Epithelial cell of prostate (primary cell): ENCODE measurements around the gene SMG7.

Experiments
- DNase-seq: peaks from one replicate; pipeline ENCODE4 v3.0.0-alpha.2; 2011; ENCODE audit warnings: low read depth, low spot score
- H3K27ac ChIP-seq: fragments of 450-650 bp; 2 replicates; pipeline ENCODE4 v1.5.1; 2017; ENCODE audit warnings: mild to moderate bottlenecking

The SMG7 gene

GRCh38 chr1:183463566-183463965 lies 8.7 kb upstream of the SMG7 start:
- H3K27ac ChIP-seq, result no peak overlapping the region
- no peak for DNase-seq

GRCh38 chr1:183466781-183467180 lies 5.5 kb upstream of the SMG7 start:
- no peak for DNase-seq
- H3K27ac ChIP-seq, result peak overlapping the region; percentile 83

GRCh38 chr1:183467687-183468086 lies 4.6 kb upstream of the SMG7 start:
- peak overlapping the region; percentile 83 for H3K27ac ChIP-seq

GRCh38 chr1:183470147-183470960 lies 1.9 kb upstream of the SMG7 start:
- peak overlapping the region; percentile 93 for H3K27ac ChIP-seq
- DNase-seq, result no peak

More at GRCh38 chr1:183467687-183468086, 4.6 kb upstream of the SMG7 start:
- peak; percentile 41 for DNase-seq

GRCh38 chr1:183470961-183471742 lies 1.1 kb upstream of the SMG7 start:
- H3K27ac ChIP-seq, result peak overlapping the region; percentile 93
- DNase-seq, result no peak

GRCh38 chr1:183471743-183472487 lies 384 bp upstream of the SMG7 start:
- DNase-seq, result peak; percentile 87
- H3K27ac ChIP-seq, result peak overlapping the region; percentile 93

GRCh38 chr1:183473217-183473536 lies 878 bp downstream of the SMG7 start:
- H3K27ac ChIP-seq, result peak overlapping the region; percentile 93
- DNase-seq, result no peak

- H3K27ac ChIP-seq, result no peak overlapping the region
- no peak for DNase-seq
Observed at GRCh38 chr1:183476081-183476480, 3.8 kb downstream of the SMG7 start.

- no peak overlapping the region for H3K27ac ChIP-seq
- DNase-seq, result no peak
Observed at GRCh38 chr1:183477986-183478781, 5.9 kb downstream of the SMG7 start.

- no peak for DNase-seq
- peak overlapping the region; percentile 76 for H3K27ac ChIP-seq
Observed at GRCh38 chr1:183480971-183481441, 8.7 kb downstream of the SMG7 start.

- H3K27ac ChIP-seq, result no peak overlapping the region
- DNase-seq, result no peak
Observed at GRCh38 chr1:183483224-183483623, 10.9 kb downstream of the SMG7 start.

- no peak for DNase-seq
- no peak overlapping the region for H3K27ac ChIP-seq
Observed at GRCh38 chr1:183484254-183484653, 12.0 kb downstream of the SMG7 start.

GRCh38 chr1:183484851-183485250 lies 12.6 kb downstream of the SMG7 start:
- DNase-seq, result no peak
- H3K27ac ChIP-seq, result no peak overlapping the region

GRCh38 chr1:183487674-183488442 lies 15.6 kb downstream of the SMG7 start:
- H3K27ac ChIP-seq, result no peak overlapping the region
- DNase-seq, result no peak

- H3K27ac ChIP-seq, result no peak overlapping the region
- DNase-seq, result no peak
Observed at GRCh38 chr1:183490932-183491331, 18.6 kb downstream of the SMG7 start.

GRCh38 chr1:183493540-183494245 lies 21.4 kb downstream of the SMG7 start:
- H3K27ac ChIP-seq, result no peak overlapping the region

GRCh38 chr1:183495420-183495819 lies 23.1 kb downstream of the SMG7 start:
- H3K27ac ChIP-seq, result no peak overlapping the region

More at GRCh38 chr1:183493540-183494245, 21.4 kb downstream of the SMG7 start:
- no peak for DNase-seq

GRCh38 chr1:183497218-183497617 lies 24.9 kb downstream of the SMG7 start:
- DNase-seq, result no peak
- no peak overlapping the region for H3K27ac ChIP-seq

More at GRCh38 chr1:183495420-183495819, 23.1 kb downstream of the SMG7 start:
- DNase-seq, result no peak
